Measurements from ENCODE around the gene PDCD1. TPM values are rescaled to one million over a fixed set of nuclear protein-coding genes. Genes with fewer than 3 reads are reported as not detected.

PDCD1 gene
- total RNA-seq, 1 experiment from 2014 or later = 0.22 TPM

GRCh38 chr2:241891988-241892298 lies 33.2 kb upstream of the PDCD1 start:
- Histone ChIP-seq H4K20me1 (ENCODE audit: insufficient read depth) (no peaks in the 10 kb centered on the region), H3K4me1 (ENCODE audit: control insufficient read depth in 1 of 2, insufficient read depth in 2 of 2, low read length in 2 of 2) (peaks cover 0 to 13% of the 10 kb centered on the region in 2 experiments; a peak in 1 of 4 replicates), H3K36me3 (ENCODE audit: control insufficient read depth in 1 of 2, insufficient read depth in 2 of 2, low read length in 2 of 2) (no peaks in the 10 kb centered on the region), H3K9ac (ENCODE audit: low read length) (no peak overlapping the region), H3K27me3 (ENCODE audit: insufficient read depth, low read length) (no peaks in the 10 kb centered on the region), H3K4me3 (replicated peaks in 1 of 2; ENCODE audit: low read depth in 1 of 2, low read length in 2 of 2) (no peak overlapping the region), H3K4me2 (ENCODE audit: low read length) (no peak overlapping the region), H3K9me3 (ENCODE audit: control insufficient read depth in 1 of 2, insufficient read depth in 1 of 2, low read depth in 1 of 2, low read length in 2 of 2) (no peaks in the 10 kb centered on the region), H3K79me2 (ENCODE audit: insufficient read depth, low read length) (no peaks in the 10 kb centered on the region), H3K27ac (ENCODE audit: low read depth, low read length) (no peak overlapping the region), H2AFZ (ENCODE audit: low read depth, low read length, poor library complexity, severe bottlenecking) (no peak overlapping the region), H3K9me2 (ENCODE audit: insufficient read depth) (no peaks in the 10 kb centered on the region)
- ChIA-PET CTCF (no interaction called here), RAD21 (ENCODE audit: low non-redundant PET in 1 of 2, low total read pairs in 2 of 2, uncharacterized antibody in 2 of 2, unreplicated experiment in 2 of 2) (no interaction called here), POLR2A (no interaction called here)
- no TSS peak for BruUV-seq (replicated peaks)
- intact Hi-C loops (cut with micrococcal nuclease) = no loop called here
- DNase-seq (ENCODE audit: low read depth, low spot score) (no peak), ATAC-seq (no peak)
- no peak for TF ChIP-seq EZH2 (IDR thresholded peaks at IDR 0.05)
- no peak for TF ChIP-seq SIN3A (IDR thresholded peaks at IDR 0.05; ENCODE audit: low read depth)
- TF ChIP-seq EGR1 (IDR thresholded peaks at IDR 0.05; ENCODE audit: low read depth) = no peak
- no peak for TF ChIP-seq YY1 (IDR thresholded peaks at IDR 0.05; ENCODE audit: extremely low read depth, insufficient replicate concordance, low read depth, low read length)
- no peak for TF ChIP-seq ZFX (IDR thresholded peaks at IDR 0.05)
- no peak for TF ChIP-seq TCF7L2 (IDR thresholded peaks at IDR 0.05; ENCODE audit: borderline replicate concordance, extremely low read depth, insufficient read depth, insufficient read length)
- no peak for TF ChIP-seq FOSL1 (IDR thresholded peaks at IDR 0.05; ENCODE audit: low read depth)

- ChIA-PET POLR2A (no interaction called here), RAD21 (ENCODE audit: low non-redundant PET in 1 of 2, low total read pairs in 2 of 2, uncharacterized antibody in 2 of 2, unreplicated experiment in 2 of 2) (no interaction called here), CTCF (no interaction called here)
- no peak for DNase-seq (ENCODE audit: low read depth, low spot score)
- TF ChIP-seq MAX (IDR thresholded peaks at IDR 0.05) (no peak), EZH2 (IDR thresholded peaks at IDR 0.05) (no peak), SRF (IDR thresholded peaks at IDR 0.05; ENCODE audit: low read depth) (no peak), POLR2AphosphoS5 (IDR thresholded peaks at IDR 0.05; ENCODE audit: low read depth, low read length) (no peak), POLR2A (IDR thresholded peaks at IDR 0.05; ENCODE audit: borderline replicate concordance, extremely low read depth, insufficient read depth, insufficient read length) (no peak), ZFX (IDR thresholded peaks at IDR 0.05) (no peak), RAD21 (IDR thresholded peaks at IDR 0.05; ENCODE audit: low read depth) (no peak), EZH2phosphoT487 (IDR thresholded peaks at IDR 0.05; ENCODE audit: borderline replicate concordance) (no peak), SP1 (IDR thresholded peaks at IDR 0.05; ENCODE audit: low read depth) (no peak), EGR1 (IDR thresholded peaks at IDR 0.05; ENCODE audit: low read depth) (no peak), SIN3A (IDR thresholded peaks at IDR 0.05; ENCODE audit: low read depth) (no peak), CBX3 (IDR thresholded peaks at IDR 0.05; ENCODE audit: low read depth) (no peak), REST (IDR thresholded peaks at IDR 0.05; ENCODE audit: low read depth) (no peak), CEBPB (IDR thresholded peaks at IDR 0.05; ENCODE audit: low read depth) (no peak), ATF3 (IDR thresholded peaks at IDR 0.05) (no peak), FOSL1 (IDR thresholded peaks at IDR 0.05; ENCODE audit: low read depth) (no peak)
- no peak overlapping the region for H3K4me2 ChIP-seq (ENCODE audit: low read length)
- H3K9me2 ChIP-seq (ENCODE audit: insufficient read depth) = no peaks in the 10 kb centered on the region
- H3K4me1 ChIP-seq (ENCODE audit: control insufficient read depth in 1 of 2, insufficient read depth in 2 of 2, low read length in 2 of 2) = peaks cover 0 to 13% of the 10 kb centered on the region in 2 experiments; a peak in 1 of 4 replicates
- H3K9me3 ChIP-seq (ENCODE audit: control insufficient read depth in 1 of 2, insufficient read depth in 1 of 2, low read depth in 1 of 2, low read length in 2 of 2) = no peaks in the 10 kb centered on the region
- no peaks in the 10 kb centered on the region for H3K79me2 ChIP-seq (ENCODE audit: insufficient read depth, low read length)
- H3K9ac ChIP-seq (ENCODE audit: low read length) = no peak overlapping the region
- H3K4me3 ChIP-seq (replicated peaks in 1 of 2; ENCODE audit: low read depth in 1 of 2, low read length in 2 of 2) = no peak overlapping the region
- no peak overlapping the region for H3K27ac ChIP-seq (ENCODE audit: low read depth, low read length)
- H4K20me1 ChIP-seq (ENCODE audit: insufficient read depth) = no peaks in the 10 kb centered on the region
- no peak overlapping the region for H2AFZ ChIP-seq (ENCODE audit: low read depth, low read length, poor library complexity, severe bottlenecking)
- no peaks in the 10 kb centered on the region for H3K27me3 ChIP-seq (ENCODE audit: insufficient read depth, low read length)
- H3K36me3 ChIP-seq (ENCODE audit: control insufficient read depth in 1 of 2, insufficient read depth in 2 of 2, low read length in 2 of 2) = no peaks in the 10 kb centered on the region
- intact Hi-C loops (cut with micrococcal nuclease) = no loop called here
- no TSS peak for BruUV-seq (replicated peaks)
- ATAC-seq = no peak
These were observed 32.8 kb upstream of the PDCD1 start for GRCh38 chr2:241891315-241891987.

Data from HCT116 (cell line).